Lung (tissue), 12 donors: ENCODE results near the gene ADGRF3. TPM values are rescaled to one million over a fixed set of nuclear protein-coding genes. Genes with fewer than 3 reads are reported as not detected.

Experiments used
- ATAC-seq: fragments of 200-7000 bp; cut with Tn5 transposase; one replicate; pipeline ENCODE4 v1.9.1; 2020; ENCODE audit warnings: moderate number of reproducible peaks; ENCODE audit not compliant: insufficient read depth, low FRiP score
- DNase-seq, 3 donors: peaks; one replicate each; pipeline ENCODE4 v3.0.0-alpha.2; 2013 to 2017
- H3K27ac ChIP-seq, 2 donors: one replicate each; pipeline ENCODE4 v1.5.1; 2013; ENCODE audit warnings: mild to moderate bottlenecking in 2 of 2, moderate library complexity in 2 of 2, control low read depth in 1 of 2, inconsistent platforms in 1 of 2, low read depth in 1 of 2, low read length in 1 of 2
- H3K27me3 ChIP-seq, 3 donors: one replicate each; pipeline ENCODE4 v1.5.1; 2013; ENCODE audit warnings: low read length in 2 of 3; ENCODE audit not compliant: control insufficient read depth in 3 of 3, insufficient read depth in 3 of 3
- H3K36me3 ChIP-seq, 4 donors: one replicate each; pipeline ENCODE4 v1.5.1; 2013; ENCODE audit warnings: low read length in 4 of 4, mild to moderate bottlenecking in 1 of 4, moderate library complexity in 1 of 4; ENCODE audit not compliant: control insufficient read depth in 4 of 4, insufficient read depth in 4 of 4
- H3K4me1 ChIP-seq, 5 donors: one replicate each; pipeline ENCODE4 v1.5.1; 2013; ENCODE audit warnings: low read length in 5 of 5, mild to moderate bottlenecking in 2 of 5, moderate library complexity in 1 of 5; ENCODE audit not compliant: control insufficient read depth in 5 of 5, insufficient read depth in 5 of 5
- H3K4me3 ChIP-seq: one replicate; pipeline ENCODE4 v1.5.1; 2013; ENCODE audit warnings: mild to moderate bottlenecking, control low read depth, moderate library complexity
- H3K9ac ChIP-seq, 2 donors: one replicate each; pipeline ENCODE4 v1.5.1; 2013; ENCODE audit warnings: low read length in 2 of 2, control low read depth in 1 of 2; ENCODE audit not compliant: insufficient read depth in 1 of 2
- H3K9me3 ChIP-seq, 4 donors: one replicate each; pipeline ENCODE4 v1.5.1; 2013; ENCODE audit warnings: low read length in 3 of 4, mild to moderate bottlenecking in 1 of 4, moderate library complexity in 1 of 4; ENCODE audit not compliant: control insufficient read depth in 4 of 4, insufficient read depth in 3 of 4
- WGBS, 2 donors: extraction: QIAGEN DNeasy Blood & Tissue Kit; methylation state at CpG; one replicate each; pipeline ENCODE4 v1.1.7; 2013; 5-methylcytosine and 5-hydroxymethylcytosine counted together
- polyA plus RNA-seq, 2 donors: library from polyadenylated mRNA; stranded (reverse); fragments of 200-250 nt; gene quantifications; one replicate each; pipeline ENCODE4 v1.2.1, GENCODE V29; 2013
- total RNA-seq, 2 donors: library from RNA; depleted of rRNA in 1 of 2; stranded (reverse); fragments of >200 nt in 1 of 2; gene quantifications; one replicate each; pipeline ENCODE4 v1.2.1, GENCODE V29; 2014 to 2021
- TF ChIP-seq, protein P1 (sequence below): IDR thresholded peaks from 2 replicates; pipeline ENCODE4 v1.5.1; 2012; ENCODE audit warnings: mild to moderate bottlenecking; ENCODE audit errors: control extremely low read depth, extremely low read depth
- donor health status: control.
- donor health status: control.
- donor health status: Bipolar disorder and iron deficiency.
- donor health status: healthy.
- donor health status: DM: yes; HTN: yes; CAD: no.

ADGRF3 gene
- total and polyA plus RNA-seq, 4 donors = 0.10 to 3.9 (median 0.24) TPM

GRCh38 chr2:26314243-26314642, 32.3 kb downstream of the ADGRF3 start:
- H3K9ac ChIP-seq = no peak overlapping the region
- no peaks in the 10 kb centered on the region for H3K9me3 ChIP-seq
- no peak for ATAC-seq
- no peak overlapping the region for H3K4me3 ChIP-seq
- WGBS, 2 donors = 81 to 88% methylated on average over 8 of the region's 8 CpGs
- H3K4me1 ChIP-seq = no peaks in the 10 kb centered on the region
- no peaks in the 10 kb centered on the region for H3K27me3 ChIP-seq
- H3K27ac ChIP-seq = no peak overlapping the region
- TF ChIP-seq, protein P1, sequence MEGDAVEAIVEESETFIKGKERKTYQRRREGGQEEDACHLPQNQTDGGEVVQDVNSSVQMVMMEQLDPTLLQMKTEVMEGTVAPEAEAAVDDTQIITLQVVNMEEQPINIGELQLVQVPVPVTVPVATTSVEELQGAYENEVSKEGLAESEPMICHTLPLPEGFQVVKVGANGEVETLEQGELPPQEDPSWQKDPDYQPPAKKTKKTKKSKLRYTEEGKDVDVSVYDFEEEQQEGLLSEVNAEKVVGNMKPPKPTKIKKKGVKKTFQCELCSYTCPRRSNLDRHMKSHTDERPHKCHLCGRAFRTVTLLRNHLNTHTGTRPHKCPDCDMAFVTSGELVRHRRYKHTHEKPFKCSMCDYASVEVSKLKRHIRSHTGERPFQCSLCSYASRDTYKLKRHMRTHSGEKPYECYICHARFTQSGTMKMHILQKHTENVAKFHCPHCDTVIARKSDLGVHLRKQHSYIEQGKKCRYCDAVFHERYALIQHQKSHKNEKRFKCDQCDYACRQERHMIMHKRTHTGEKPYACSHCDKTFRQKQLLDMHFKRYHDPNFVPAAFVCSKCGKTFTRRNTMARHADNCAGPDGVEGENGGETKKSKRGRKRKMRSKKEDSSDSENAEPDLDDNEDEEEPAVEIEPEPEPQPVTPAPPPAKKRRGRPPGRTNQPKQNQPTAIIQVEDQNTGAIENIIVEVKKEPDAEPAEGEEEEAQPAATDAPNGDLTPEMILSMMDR = no peak
- DNase-seq = no peak
- H3K36me3 ChIP-seq = no peaks in the 10 kb centered on the region

DNA sequence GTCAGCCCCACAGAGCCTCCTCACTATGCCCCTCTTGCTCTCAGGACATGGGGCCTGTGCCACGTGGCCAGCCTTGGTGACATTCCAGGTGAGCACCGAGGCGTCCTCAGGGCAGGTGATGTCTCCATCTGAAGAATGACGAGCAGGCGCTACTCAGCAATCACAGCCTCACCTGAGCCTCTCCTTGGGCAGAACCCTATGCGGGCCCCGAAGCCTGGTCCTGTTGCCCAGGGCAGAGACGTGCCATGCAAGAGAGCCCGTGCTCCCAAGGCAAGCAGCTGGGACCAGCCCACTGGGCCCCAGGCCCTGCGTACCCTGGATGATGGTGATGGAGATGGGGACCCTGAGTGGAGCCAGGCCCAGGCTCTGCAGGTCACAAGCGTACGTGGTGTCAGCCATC, 33.1 kb downstream of the ADGRF3 start:
- Histone ChIP-seq H3K9ac (no peak overlapping the region), H3K27ac (no peak overlapping the region), H3K9me3 (no peaks in the 10 kb centered on the region), H3K4me1 (no peaks in the 10 kb centered on the region), H3K36me3 (no peaks in the 10 kb centered on the region), H3K4me3 (no peak overlapping the region), H3K27me3 (no peaks in the 10 kb centered on the region)
- WGBS, 2 donors = 84 to 88% methylated on average over 12 of the region's 12 CpGs
- no peak for ATAC-seq
- no peak for DNase-seq
- TF ChIP-seq, protein P1 = no peak

GRCh38 chr2:26312471-26312870, 34.1 kb downstream of the ADGRF3 start:
- 84 to 88% methylated on average over 9 of the region's 9 CpGs for WGBS, 2 donors
- ATAC-seq (no peak), DNase-seq (no peak)
- H3K9me3 ChIP-seq = no peaks in the 10 kb centered on the region
- H3K4me3 ChIP-seq = no peak overlapping the region
- no peaks in the 10 kb centered on the region for H3K27me3 ChIP-seq
- no peaks in the 10 kb centered on the region for H3K36me3 ChIP-seq
- TF ChIP-seq, protein P1 = no peak
- H3K27ac ChIP-seq = no peak overlapping the region
- no peak overlapping the region for H3K9ac ChIP-seq
- H3K4me1 ChIP-seq = no peaks in the 10 kb centered on the region

DNA sequence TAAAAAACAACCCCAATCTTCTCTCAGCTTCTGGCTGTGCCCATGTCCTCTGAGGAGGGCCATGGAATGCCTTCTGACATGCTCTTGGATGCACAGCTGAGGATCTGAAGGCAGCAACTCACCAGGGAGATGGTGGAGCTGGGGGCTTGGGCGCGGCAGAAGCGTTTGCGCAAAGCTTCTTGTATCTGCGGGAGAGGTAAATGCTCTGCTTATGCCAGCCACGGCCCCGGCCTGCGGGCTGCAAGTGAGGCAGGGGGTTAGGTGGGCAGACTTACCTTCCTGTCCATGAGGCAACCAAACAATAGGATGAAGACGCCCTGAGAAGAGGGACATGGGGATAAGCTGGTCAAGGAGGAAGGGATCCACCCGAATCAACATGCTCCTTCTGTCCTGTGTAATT, 36.7 kb downstream of the ADGRF3 start:
- DNase-seq (no peak), ATAC-seq (no peak)
- Histone ChIP-seq H3K9me3 (no peaks in the 10 kb centered on the region), H3K36me3 (no peaks in the 10 kb centered on the region), H3K27ac (no peak overlapping the region), H3K4me3 (no peak overlapping the region), H3K9ac (no peak overlapping the region), H3K4me1 (no peaks in the 10 kb centered on the region), H3K27me3 (no peaks in the 10 kb centered on the region)
- TF ChIP-seq, protein P1 = no peak
- WGBS, 2 donors = 82 to 88% methylated on average over 10 of the region's 10 CpGs
